Measurements from ENCODE around the gene NCF2. TPM values are rescaled to one million over a fixed set of nuclear protein-coding genes. Genes with fewer than 3 reads are reported as not detected.

NCF2 gene
- total and polyA plus RNA-seq, 2 donors (not counting 1 experiment from before 2014, with no cell fraction given): 9.9 to 10.5 TPM

DNA sequence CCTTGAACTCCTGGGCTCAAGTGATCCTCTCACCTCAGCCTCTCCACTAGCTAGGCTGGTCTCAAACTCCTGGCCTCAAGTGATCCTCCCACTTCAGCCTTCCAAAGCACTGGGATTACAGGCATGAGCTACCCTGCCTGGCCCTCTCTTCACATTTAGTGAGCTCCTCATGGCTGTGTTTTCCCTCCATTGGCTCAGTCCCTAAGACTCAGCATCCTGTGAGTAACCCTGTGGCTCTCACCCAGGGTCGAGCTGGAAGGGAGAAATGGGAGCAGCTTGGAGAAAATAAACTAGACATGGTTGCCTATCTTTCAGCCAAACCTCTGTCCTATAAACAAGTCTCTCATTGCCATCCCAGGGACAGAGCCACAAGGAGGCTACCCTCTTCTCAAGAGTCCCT lies 17.5 kb downstream of the NCF2 start:
- no peak overlapping the region for H2AFZ ChIP-seq (ENCODE audit: insufficient read depth, low read depth, low read length, poor library complexity, severe bottlenecking)
- no peak overlapping the region for H3K4me2 ChIP-seq (replicated peaks; ENCODE audit: low read depth, low read length, poor library complexity, severe bottlenecking)
- Mint-ChIP-seq H3K27me3 (no peaks in the 10 kb centered on the region), H3K27ac (no peak overlapping the region), H3K9me3 (ENCODE audit: insufficient read depth) (no peaks in the 10 kb centered on the region), H3K4me3 (no peak overlapping the region), H3K4me1 (peaks cover 14% of the 10 kb centered on the region)
- H4K20me1 ChIP-seq (ENCODE audit: control insufficient read depth, insufficient read depth, low read length, poor library complexity, severe bottlenecking): no peaks in the 10 kb centered on the region
- no peak overlapping the region for H3K27ac ChIP-seq (ENCODE audit: low read length in 2 of 2)
- H3K4me3 ChIP-seq (ENCODE audit: control extremely low read depth in 1 of 5, extremely low read depth in 1 of 5, insufficient read depth in 1 of 5, low read depth in 2 of 5, low read length in 4 of 5): no peak overlapping the region
- no CpG with 5 or more reads among the region's 1 CpG for WGBS (ENCODE audit: insufficient coverage)
- no peak overlapping the region for H3K9ac ChIP-seq (ENCODE audit: low read length)
- peaks cover 8 to 10% of the 10 kb centered on the region in 2 donors for H3K4me1 ChIP-seq (ENCODE audit: control insufficient read depth in 2 of 2, insufficient read depth in 2 of 2, low read length in 2 of 2)
- H3K27me3 ChIP-seq (replicated peaks in 1 of 4; ENCODE audit: control extremely low read depth in 1 of 4, control insufficient read depth in 3 of 4, insufficient read depth in 4 of 4, low read length in 3 of 4): no peaks in the 10 kb centered on the region
- no peaks in the 10 kb centered on the region for H3K79me2 ChIP-seq (ENCODE audit: control insufficient read depth, insufficient read depth, low read length)
- no peaks in the 10 kb centered on the region for H3K9me3 ChIP-seq (ENCODE audit: control extremely low read depth in 1 of 3, control insufficient read depth in 2 of 3, insufficient read depth in 1 of 3, low read length in 2 of 3)
- ChIA-PET POLR2A (no interaction called here), CTCF (interaction anchor here (0.7 kb wide), 2 partner anchors 18 to 343 kb away, joined by 3 read pairs; partner anchors contain the start of gene NCF2)
- H3K36me3 ChIP-seq (replicated peaks in 1 of 2; ENCODE audit: control extremely low read depth in 1 of 2, control insufficient read depth in 1 of 2, extremely low read depth in 1 of 2, insufficient read depth in 2 of 2, low read length in 1 of 2): peaks cover 5 to 28% of the 10 kb centered on the region in 2 experiments
- TF ChIP-seq, protein P1, sequence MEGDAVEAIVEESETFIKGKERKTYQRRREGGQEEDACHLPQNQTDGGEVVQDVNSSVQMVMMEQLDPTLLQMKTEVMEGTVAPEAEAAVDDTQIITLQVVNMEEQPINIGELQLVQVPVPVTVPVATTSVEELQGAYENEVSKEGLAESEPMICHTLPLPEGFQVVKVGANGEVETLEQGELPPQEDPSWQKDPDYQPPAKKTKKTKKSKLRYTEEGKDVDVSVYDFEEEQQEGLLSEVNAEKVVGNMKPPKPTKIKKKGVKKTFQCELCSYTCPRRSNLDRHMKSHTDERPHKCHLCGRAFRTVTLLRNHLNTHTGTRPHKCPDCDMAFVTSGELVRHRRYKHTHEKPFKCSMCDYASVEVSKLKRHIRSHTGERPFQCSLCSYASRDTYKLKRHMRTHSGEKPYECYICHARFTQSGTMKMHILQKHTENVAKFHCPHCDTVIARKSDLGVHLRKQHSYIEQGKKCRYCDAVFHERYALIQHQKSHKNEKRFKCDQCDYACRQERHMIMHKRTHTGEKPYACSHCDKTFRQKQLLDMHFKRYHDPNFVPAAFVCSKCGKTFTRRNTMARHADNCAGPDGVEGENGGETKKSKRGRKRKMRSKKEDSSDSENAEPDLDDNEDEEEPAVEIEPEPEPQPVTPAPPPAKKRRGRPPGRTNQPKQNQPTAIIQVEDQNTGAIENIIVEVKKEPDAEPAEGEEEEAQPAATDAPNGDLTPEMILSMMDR (IDR thresholded peaks at IDR 0.05): no peak
- ATAC-seq (ENCODE audit: low read depth) (no peak), DNase-seq (no peak)
- intact Hi-C loops (cut with micrococcal nuclease): no loop called here

DNA sequence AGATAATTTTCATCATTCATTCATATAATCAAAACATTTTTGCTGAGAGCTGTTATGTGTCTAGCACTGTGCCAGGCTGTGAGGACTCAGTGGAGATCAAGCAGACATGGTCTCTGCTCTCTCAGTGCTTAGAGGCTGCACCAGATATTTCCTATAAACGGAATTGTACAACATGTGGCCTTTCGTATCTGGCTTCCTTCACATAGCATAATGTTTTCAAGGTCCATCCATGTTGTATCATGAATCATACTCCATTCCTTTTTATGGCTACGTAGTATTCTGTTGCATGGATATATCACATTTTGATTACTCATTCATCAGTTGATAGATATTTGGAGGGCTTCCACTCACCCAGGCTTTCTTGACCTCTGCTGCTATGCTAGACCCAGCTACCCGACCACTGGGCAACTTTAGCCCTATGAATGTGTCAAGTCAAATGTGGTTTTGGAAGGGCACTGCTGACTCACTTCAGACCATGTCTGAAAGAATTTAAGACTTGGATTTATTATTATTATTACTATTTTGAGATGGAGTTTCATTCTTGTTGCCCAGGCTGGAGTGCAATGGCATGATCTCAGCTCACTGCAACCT lies 18.5 kb downstream of the NCF2 start:
- no peak overlapping the region for H3K4me3 ChIP-seq (ENCODE audit: control extremely low read depth in 1 of 5, extremely low read depth in 1 of 5, insufficient read depth in 1 of 5, low read depth in 2 of 5, low read length in 4 of 5)
- H2AFZ ChIP-seq (ENCODE audit: insufficient read depth, low read depth, low read length, poor library complexity, severe bottlenecking): no peak overlapping the region
- peaks cover 5 to 28% of the 10 kb centered on the region in 2 experiments for H3K36me3 ChIP-seq (replicated peaks in 1 of 2; ENCODE audit: control extremely low read depth in 1 of 2, control insufficient read depth in 1 of 2, extremely low read depth in 1 of 2, insufficient read depth in 2 of 2, low read length in 1 of 2)
- Mint-ChIP-seq H3K27me3 (no peaks in the 10 kb centered on the region), H3K4me3 (no peak overlapping the region), H3K9me3 (ENCODE audit: insufficient read depth) (no peaks in the 10 kb centered on the region), H3K27ac (no peak overlapping the region), H3K4me1 (peaks cover 23% of the 10 kb centered on the region)
- TF ChIP-seq EZH2 (IDR thresholded peaks at IDR 0.05; ENCODE audit: borderline replicate concordance, insufficient read depth, low read depth, low read length, poor library complexity, severe bottlenecking): no peak
- TF ChIP-seq, protein P1 (IDR thresholded peaks at IDR 0.05): no peak
- ChIA-PET POLR2A (no interaction called here), CTCF (no interaction called here)
- peaks cover 18 to 20% of the 10 kb centered on the region in 2 donors for H3K4me1 ChIP-seq (ENCODE audit: control insufficient read depth in 2 of 2, insufficient read depth in 2 of 2, low read length in 2 of 2)
- H3K79me2 ChIP-seq (ENCODE audit: control insufficient read depth, insufficient read depth, low read length): no peaks in the 10 kb centered on the region
- ATAC-seq (ENCODE audit: low read depth) (no peak), DNase-seq (no peak)
- 80% methylated on average over 1 of the region's 4 CpGs for WGBS (ENCODE audit: insufficient coverage)
- H3K27ac ChIP-seq (ENCODE audit: low read length in 2 of 2): no peak overlapping the region
- intact Hi-C loops (cut with micrococcal nuclease): no loop called here
- no peaks in the 10 kb centered on the region for H3K27me3 ChIP-seq (replicated peaks in 1 of 4; ENCODE audit: control extremely low read depth in 1 of 4, control insufficient read depth in 3 of 4, insufficient read depth in 4 of 4, low read length in 3 of 4)
- no peaks in the 10 kb centered on the region for H4K20me1 ChIP-seq (ENCODE audit: control insufficient read depth, insufficient read depth, low read length, poor library complexity, severe bottlenecking)
- no peaks in the 10 kb centered on the region for H3K9me3 ChIP-seq (ENCODE audit: control extremely low read depth in 1 of 3, control insufficient read depth in 2 of 3, insufficient read depth in 1 of 3, low read length in 2 of 3)
- H3K4me2 ChIP-seq (replicated peaks; ENCODE audit: low read depth, low read length, poor library complexity, severe bottlenecking): no peak overlapping the region
- no peak overlapping the region for H3K9ac ChIP-seq (ENCODE audit: low read length)

Data from B cell (primary cell).